Type B pancreatic cell (in vitro differentiated cells): ENCODE results near the gene KIF4A. TPM values are rescaled to one million over a fixed set of nuclear protein-coding genes. Genes with fewer than 3 reads are reported as not detected.

Source experiments
- DNase-seq: peaks from one replicate; pipeline ENCODE4 v3.0.0; 2021; ENCODE audit warnings: mixed read lengths; ENCODE audit not compliant: unreplicated experiment; ENCODE audit errors: extremely low spot score
- H3K27ac Mint-ChIP-seq: 2 replicates; pipeline ENCODE4 v1.8.0; 2021; ENCODE audit warnings: mild to moderate bottlenecking, mixed read lengths
- H3K27me3 Mint-ChIP-seq: 2 replicates; pipeline ENCODE4 v1.8.0; 2021; ENCODE audit warnings: mixed read lengths
- H3K36me3 Mint-ChIP-seq: 2 replicates; pipeline ENCODE4 v1.8.0; 2021; ENCODE audit warnings: mixed read lengths
- H3K4me1 Mint-ChIP-seq: one replicate; pipeline ENCODE4 v1.8.0; 2021; ENCODE audit warnings: mixed read lengths; ENCODE audit not compliant: unreplicated experiment
- H3K4me3 Mint-ChIP-seq: 2 replicates; pipeline ENCODE4 v1.8.0; 2021; ENCODE audit warnings: mild to moderate bottlenecking, mixed read lengths
- H3K9me3 Mint-ChIP-seq: 2 replicates; pipeline ENCODE4 v1.8.0; 2021; ENCODE audit warnings: mixed read lengths
- total RNA-seq: library from RNA; stranded (reverse); gene quantifications from 2 replicates; pipeline ENCODE4 v1.2.1, GENCODE V29; 2021; ENCODE audit warnings: low replicate concordance
- TF ChIP-seq, protein P1 (sequence below): fragments of 200-600 bp; sonication (generic); conservative IDR thresholded peaks from 2 replicates; pipeline ENCODE4 v1.5.0; 2021; ENCODE audit warnings: antibody characterized with exemption, mild to moderate bottlenecking

Gene KIF4A
- total RNA-seq, 1 donor from 2014 or later = 29.8 TPM

DNA sequence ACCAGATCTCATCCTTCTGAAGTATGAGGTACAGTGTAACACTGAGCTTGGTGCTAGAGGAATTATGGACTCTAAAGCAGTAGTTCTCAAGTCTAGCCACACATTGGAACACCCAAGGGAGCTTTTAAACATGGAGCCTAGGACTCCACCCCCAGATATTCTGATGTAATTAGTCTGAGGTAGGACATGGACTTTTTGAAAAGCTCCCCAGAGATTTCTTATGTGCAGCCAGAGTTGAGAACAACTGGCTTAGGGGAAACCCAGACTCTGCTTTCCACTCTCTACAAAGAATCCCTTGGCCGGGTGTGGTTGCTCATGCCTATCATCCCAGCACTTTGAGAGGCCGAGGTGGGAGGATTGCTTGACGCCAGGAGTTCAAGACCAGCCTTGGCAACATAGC, 121.6 kb downstream of the KIF4A start:
- no peaks in the 10 kb centered on the region for H3K27me3 Mint-ChIP-seq
- H3K4me1 Mint-ChIP-seq = no peaks in the 10 kb centered on the region
- H3K36me3 Mint-ChIP-seq = no peaks in the 10 kb centered on the region
- no peak for DNase-seq
- no peak overlapping the region for H3K27ac Mint-ChIP-seq
- no peaks in the 10 kb centered on the region for H3K9me3 Mint-ChIP-seq
- TF ChIP-seq, protein P1, sequence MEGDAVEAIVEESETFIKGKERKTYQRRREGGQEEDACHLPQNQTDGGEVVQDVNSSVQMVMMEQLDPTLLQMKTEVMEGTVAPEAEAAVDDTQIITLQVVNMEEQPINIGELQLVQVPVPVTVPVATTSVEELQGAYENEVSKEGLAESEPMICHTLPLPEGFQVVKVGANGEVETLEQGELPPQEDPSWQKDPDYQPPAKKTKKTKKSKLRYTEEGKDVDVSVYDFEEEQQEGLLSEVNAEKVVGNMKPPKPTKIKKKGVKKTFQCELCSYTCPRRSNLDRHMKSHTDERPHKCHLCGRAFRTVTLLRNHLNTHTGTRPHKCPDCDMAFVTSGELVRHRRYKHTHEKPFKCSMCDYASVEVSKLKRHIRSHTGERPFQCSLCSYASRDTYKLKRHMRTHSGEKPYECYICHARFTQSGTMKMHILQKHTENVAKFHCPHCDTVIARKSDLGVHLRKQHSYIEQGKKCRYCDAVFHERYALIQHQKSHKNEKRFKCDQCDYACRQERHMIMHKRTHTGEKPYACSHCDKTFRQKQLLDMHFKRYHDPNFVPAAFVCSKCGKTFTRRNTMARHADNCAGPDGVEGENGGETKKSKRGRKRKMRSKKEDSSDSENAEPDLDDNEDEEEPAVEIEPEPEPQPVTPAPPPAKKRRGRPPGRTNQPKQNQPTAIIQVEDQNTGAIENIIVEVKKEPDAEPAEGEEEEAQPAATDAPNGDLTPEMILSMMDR = no peak
- H3K4me3 Mint-ChIP-seq = no peak overlapping the region

DNA sequence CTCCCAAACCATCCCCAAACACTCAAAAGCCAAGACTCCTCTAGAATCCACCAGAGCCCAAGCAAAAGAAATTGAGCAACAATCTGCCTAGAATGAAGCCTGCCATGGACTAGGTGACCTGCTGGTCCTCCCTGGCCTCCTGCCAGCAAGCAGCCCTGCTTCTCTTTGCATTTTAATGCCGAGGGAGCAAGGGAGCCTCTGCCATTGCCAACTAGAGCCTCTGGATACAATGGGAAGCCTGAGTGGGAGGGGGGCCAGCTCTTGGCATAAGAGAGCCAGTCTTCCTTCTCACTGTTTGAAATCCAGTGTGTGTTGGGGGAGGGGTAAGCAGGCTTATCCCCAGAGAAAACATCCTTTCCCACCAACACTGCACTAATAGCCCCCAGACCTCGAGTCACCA, 131.7 kb downstream of the KIF4A start:
- H3K4me1 Mint-ChIP-seq = peaks cover 5% of the 10 kb centered on the region
- no peak overlapping the region for H3K27ac Mint-ChIP-seq
- TF ChIP-seq, protein P1 = no peak
- no peaks in the 10 kb centered on the region for H3K27me3 Mint-ChIP-seq
- H3K36me3 Mint-ChIP-seq = no peaks in the 10 kb centered on the region
- H3K4me3 Mint-ChIP-seq = no peak overlapping the region
- H3K9me3 Mint-ChIP-seq = no peaks in the 10 kb centered on the region
- DNase-seq = no peak

DNA sequence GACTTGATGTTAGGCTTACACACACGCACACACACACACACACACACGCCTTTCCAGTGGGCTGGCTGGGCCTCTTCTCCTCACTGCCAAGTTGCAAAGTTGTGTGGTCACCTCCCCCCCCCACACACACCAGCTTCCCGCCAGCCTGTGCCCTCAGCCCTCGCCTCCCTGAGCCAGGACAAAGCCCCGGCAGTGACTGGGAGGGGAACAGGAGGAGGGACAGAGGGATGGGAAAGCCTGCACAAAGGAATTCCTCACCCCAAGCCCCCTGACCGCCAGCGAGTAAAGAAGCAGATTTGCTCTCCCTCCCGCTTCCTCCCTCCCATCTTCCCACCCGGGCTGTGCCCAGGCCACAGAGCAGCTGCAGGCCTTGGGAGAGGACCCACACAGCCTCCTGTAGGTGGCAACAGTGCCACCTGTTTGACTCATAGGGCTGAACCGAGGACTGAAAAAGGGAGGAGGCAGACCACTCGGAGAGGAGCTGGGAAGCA, 133.0 kb downstream of the KIF4A start, which contains the start of gene GDPD2:
TSS of gene GDPD2 (plus strand) at position 464 of the 491 bp plus-strand sequence. CDS start 1,671 bp downstream, outside the sequence.
- peak within 1 kb of the TSS; percentile 17 for H3K27ac Mint-ChIP-seq
- H3K9me3 Mint-ChIP-seq = no peaks in the 10 kb centered on the region
- H3K36me3 Mint-ChIP-seq = no peaks in the 10 kb centered on the region
- no peak for DNase-seq
- peak within 1 kb of the TSS; percentile 69 for H3K4me3 Mint-ChIP-seq
- peaks cover 5% of the 10 kb centered on the region for H3K4me1 Mint-ChIP-seq
- no peaks in the 10 kb centered on the region for H3K27me3 Mint-ChIP-seq
- TF ChIP-seq, protein P1 = peak; percentile 47

DNA sequence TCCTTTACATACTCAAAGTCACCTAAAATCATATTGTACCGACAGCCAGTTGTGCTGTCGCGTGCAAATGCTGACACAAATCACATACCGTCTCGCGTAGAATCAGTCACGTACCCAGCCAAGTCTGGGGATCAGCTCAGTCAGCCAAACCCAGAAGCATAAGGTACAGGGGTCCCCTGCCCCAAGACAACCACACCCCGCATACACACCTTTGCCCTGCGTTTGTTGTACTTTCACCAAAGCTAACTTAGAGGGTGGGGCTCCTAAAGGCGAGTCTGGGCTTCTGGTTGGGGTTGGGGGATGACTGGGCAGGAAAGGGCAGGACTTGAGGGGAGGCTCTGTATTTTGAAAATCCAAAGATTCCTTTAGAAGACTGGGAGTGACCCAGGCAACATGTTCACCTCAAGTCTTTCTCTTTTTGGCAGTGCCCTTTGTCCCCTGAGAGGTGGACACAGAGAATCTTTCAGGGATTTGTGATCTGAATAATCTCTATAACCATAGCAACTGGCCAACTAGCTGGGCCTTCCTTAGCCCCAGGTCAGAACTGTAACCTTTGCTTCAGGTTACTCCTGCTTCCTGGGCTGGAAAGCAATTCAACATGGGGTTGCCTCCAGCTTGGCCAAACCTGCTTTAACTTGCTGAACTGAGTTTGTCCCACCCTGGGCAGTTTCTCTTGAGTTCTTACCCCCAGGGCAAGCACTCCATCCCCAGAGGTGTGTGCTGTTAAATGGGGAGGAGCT, 134.2 kb downstream of the KIF4A start:
- Mint-ChIP-seq H3K4me3 (peak overlapping the region; percentile 24), H3K36me3 (no peaks in the 10 kb centered on the region), H3K27me3 (no peaks in the 10 kb centered on the region), H3K4me1 (peaks cover 5% of the 10 kb centered on the region), H3K9me3 (no peaks in the 10 kb centered on the region), H3K27ac (peak overlapping the region; percentile 17)
- TF ChIP-seq, protein P1 = no peak
- no peak for DNase-seq

DNA sequence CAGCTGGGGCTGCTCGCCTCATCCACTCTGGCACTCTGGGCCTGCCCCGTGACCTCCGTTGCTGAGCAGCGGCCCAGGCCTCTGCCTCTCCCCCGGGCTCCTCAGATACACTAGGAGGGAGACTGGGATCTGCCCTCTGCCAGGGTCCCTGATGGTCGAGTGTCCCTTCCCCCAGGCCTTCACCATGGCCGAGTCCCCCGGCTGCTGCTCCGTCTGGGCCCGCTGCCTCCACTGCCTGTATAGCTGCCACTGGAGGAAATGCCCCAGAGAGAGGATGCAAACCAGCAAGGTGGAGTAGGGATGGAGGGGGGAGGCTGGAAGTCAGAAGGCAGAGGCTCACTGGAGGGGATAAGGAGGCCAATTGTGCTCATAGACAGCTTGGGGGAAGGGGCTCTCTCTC, 134.9 kb downstream of the KIF4A start:
- no peak for DNase-seq
- TF ChIP-seq, protein P1 = no peak
- Mint-ChIP-seq H3K9me3 (no peaks in the 10 kb centered on the region), H3K27me3 (no peaks in the 10 kb centered on the region), H3K36me3 (no peaks in the 10 kb centered on the region), H3K4me1 (peaks cover 5% of the 10 kb centered on the region), H3K4me3 (no peak overlapping the region), H3K27ac (no peak overlapping the region)
